ENCODE data around the gene UMAD1. TPM values are rescaled to one million over a fixed set of nuclear protein-coding genes. Genes with fewer than 3 reads are reported as not detected.

The UMAD1 gene
- total RNA-seq, 2 experiments from 2014 or later, result 11.0 to 15.3 TPM

- H3K27ac ChIP-seq (ENCODE audit: low read depth in 1 of 2, low read length in 2 of 2), result no peak overlapping the region
- no peaks in the 10 kb centered on the region for H3K27me3 ChIP-seq (ENCODE audit: control insufficient read depth in 1 of 2, insufficient read depth in 2 of 2, low read length in 2 of 2)
- H3K4me1 ChIP-seq (ENCODE audit: insufficient read depth, low read length), result no peaks in the 10 kb centered on the region
- H3K36me3 Mint-ChIP-seq (ENCODE audit: low read depth), result no peaks in the 10 kb centered on the region
- TF ChIP-seq, protein P1, sequence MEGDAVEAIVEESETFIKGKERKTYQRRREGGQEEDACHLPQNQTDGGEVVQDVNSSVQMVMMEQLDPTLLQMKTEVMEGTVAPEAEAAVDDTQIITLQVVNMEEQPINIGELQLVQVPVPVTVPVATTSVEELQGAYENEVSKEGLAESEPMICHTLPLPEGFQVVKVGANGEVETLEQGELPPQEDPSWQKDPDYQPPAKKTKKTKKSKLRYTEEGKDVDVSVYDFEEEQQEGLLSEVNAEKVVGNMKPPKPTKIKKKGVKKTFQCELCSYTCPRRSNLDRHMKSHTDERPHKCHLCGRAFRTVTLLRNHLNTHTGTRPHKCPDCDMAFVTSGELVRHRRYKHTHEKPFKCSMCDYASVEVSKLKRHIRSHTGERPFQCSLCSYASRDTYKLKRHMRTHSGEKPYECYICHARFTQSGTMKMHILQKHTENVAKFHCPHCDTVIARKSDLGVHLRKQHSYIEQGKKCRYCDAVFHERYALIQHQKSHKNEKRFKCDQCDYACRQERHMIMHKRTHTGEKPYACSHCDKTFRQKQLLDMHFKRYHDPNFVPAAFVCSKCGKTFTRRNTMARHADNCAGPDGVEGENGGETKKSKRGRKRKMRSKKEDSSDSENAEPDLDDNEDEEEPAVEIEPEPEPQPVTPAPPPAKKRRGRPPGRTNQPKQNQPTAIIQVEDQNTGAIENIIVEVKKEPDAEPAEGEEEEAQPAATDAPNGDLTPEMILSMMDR (IDR thresholded peaks at IDR 0.05), result no peak
- H3K27me3 Mint-ChIP-seq, result no peaks in the 10 kb centered on the region
- no peak overlapping the region for H3K4me3 Mint-ChIP-seq
- no peak overlapping the region for H3K4me3 ChIP-seq (ENCODE audit: low read length)
- POLR2A ChIA-PET, result no interaction called here
- CTCF ChIA-PET, result interaction anchor here (1.6 kb wide), 1 partner anchor 7 kb away, joined by 5 read pairs; no protein-coding TSS in a partner anchor
- no peaks in the 10 kb centered on the region for H3K9me3 ChIP-seq (ENCODE audit: control insufficient read depth in 1 of 2, insufficient read depth in 1 of 2, low read length in 2 of 2)
- no peak overlapping the region for H3K27ac Mint-ChIP-seq
- DNase-seq (no peak), ATAC-seq (ENCODE audit: poor library complexity) (no peak)
- intact Hi-C loops (cut with DNase I, micrococcal nuclease), result no loop called here
- no peaks in the 10 kb centered on the region for H3K36me3 ChIP-seq (ENCODE audit: insufficient read depth, low read length)
- peaks cover 11% of the 10 kb centered on the region for H3K4me1 Mint-ChIP-seq (ENCODE audit: low read depth)
- H3K9me3 Mint-ChIP-seq, result no peaks in the 10 kb centered on the region
These were observed 110.9 kb downstream of the UMAD1 start for GRCh38 chr7:7751243-7752092.

DNA sequence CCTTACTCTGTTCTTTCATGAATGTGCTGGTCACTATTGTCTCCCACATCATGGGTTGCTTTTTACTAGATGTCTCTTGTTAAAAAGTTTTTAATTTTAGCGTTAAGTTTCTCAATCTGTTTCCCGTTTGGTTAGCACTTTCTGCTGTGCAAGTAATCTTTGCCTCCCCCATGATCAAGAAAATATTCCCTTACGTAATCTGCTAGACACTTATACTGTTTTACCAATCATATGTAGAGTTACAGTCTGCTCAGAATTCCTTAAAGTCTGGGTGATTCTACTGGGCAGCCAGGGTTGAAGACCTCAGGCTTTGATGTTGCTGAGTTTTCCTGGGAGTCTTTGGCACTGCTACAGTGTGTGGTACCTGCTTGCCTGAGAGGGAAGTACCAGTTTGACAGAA, 116.0 kb downstream of the UMAD1 start:
- POLR2A ChIA-PET, result no interaction called here
- H3K9me3 Mint-ChIP-seq, result no peaks in the 10 kb centered on the region

GRCh38 chr7:7757576-7757975, 117.0 kb downstream of the UMAD1 start:
- Histone ChIP-seq H3K4me1 (ENCODE audit: insufficient read depth, low read length) (peaks cover 4% of the 10 kb centered on the region), H3K27me3 (ENCODE audit: control insufficient read depth in 1 of 2, insufficient read depth in 2 of 2, low read length in 2 of 2) (no peaks in the 10 kb centered on the region), H3K27ac (ENCODE audit: low read depth in 1 of 2, low read length in 2 of 2) (no peak overlapping the region), H3K4me3 (ENCODE audit: low read length) (no peak overlapping the region), H3K9me3 (ENCODE audit: control insufficient read depth in 1 of 2, insufficient read depth in 1 of 2, low read length in 2 of 2) (no peaks in the 10 kb centered on the region), H3K36me3 (ENCODE audit: insufficient read depth, low read length) (no peaks in the 10 kb centered on the region)
- no peaks in the 10 kb centered on the region for H3K27me3 Mint-ChIP-seq
- TF ChIP-seq, protein P1 (IDR thresholded peaks at IDR 0.05), result no peak
- DNase-seq, result no peak
- H3K4me1 Mint-ChIP-seq (ENCODE audit: low read depth), result peaks cover 24% of the 10 kb centered on the region
- no peak overlapping the region for H3K27ac Mint-ChIP-seq
- ChIA-PET POLR2A (interaction anchor here (1.6 kb wide), 1 partner anchor 117 kb away, joined by 10 read pairs; the partner anchor contains the start of gene UMAD1), CTCF (interaction anchor here (1.0 kb wide), 1 partner anchor 77 kb away, joined by 3 read pairs; no protein-coding TSS in a partner anchor)
- no peak for ATAC-seq (ENCODE audit: poor library complexity)
- H3K36me3 Mint-ChIP-seq (ENCODE audit: low read depth), result no peaks in the 10 kb centered on the region
- intact Hi-C loops (cut with DNase I, micrococcal nuclease), result no loop called here
- no peaks in the 10 kb centered on the region for H3K9me3 Mint-ChIP-seq
- H3K4me3 Mint-ChIP-seq, result no peak overlapping the region

More for the DNA sequence above, 116.0 kb downstream of the UMAD1 start:
- H3K4me1 ChIP-seq (ENCODE audit: insufficient read depth, low read length), result peaks cover 4% of the 10 kb centered on the region
- CTCF ChIA-PET, result interaction anchor here (1.0 kb wide), 1 partner anchor 8 kb away, joined by 4 read pairs; no protein-coding TSS in a partner anchor
- no peaks in the 10 kb centered on the region for H3K9me3 ChIP-seq (ENCODE audit: control insufficient read depth in 1 of 2, insufficient read depth in 1 of 2, low read length in 2 of 2)
- H3K36me3 ChIP-seq (ENCODE audit: insufficient read depth, low read length), result no peaks in the 10 kb centered on the region
- no peak overlapping the region for H3K27ac Mint-ChIP-seq
- no peaks in the 10 kb centered on the region for H3K36me3 Mint-ChIP-seq (ENCODE audit: low read depth)
- no peaks in the 10 kb centered on the region for H3K27me3 ChIP-seq (ENCODE audit: control insufficient read depth in 1 of 2, insufficient read depth in 2 of 2, low read length in 2 of 2)
- H3K4me3 ChIP-seq (ENCODE audit: low read length), result no peak overlapping the region
- ATAC-seq (ENCODE audit: poor library complexity) (no peak), DNase-seq (no peak)
- no peak overlapping the region for H3K27ac ChIP-seq (ENCODE audit: low read depth in 1 of 2, low read length in 2 of 2)
- no peak overlapping the region for H3K4me3 Mint-ChIP-seq
- TF ChIP-seq, protein P1 (IDR thresholded peaks at IDR 0.05), result no peak
- intact Hi-C loops (cut with DNase I, micrococcal nuclease), result no loop called here
- H3K4me1 Mint-ChIP-seq (ENCODE audit: low read depth), result peaks cover 14% of the 10 kb centered on the region
- no peaks in the 10 kb centered on the region for H3K27me3 Mint-ChIP-seq

All from CD4-positive, alpha-beta T cell (primary cell).